Measurements from ENCODE around the gene GALC.
A peak's percentile ranks its signal among the peaks of the same experiment; 100 is the strongest.

Gene GALC

GRCh38 chr14:88007608-88008007 is 14.6 kb upstream of the GALC start:
- DNase-seq (ENCODE audit: low read depth in 3 of 3, low spot score in 1 of 3), result no peak

DNA sequence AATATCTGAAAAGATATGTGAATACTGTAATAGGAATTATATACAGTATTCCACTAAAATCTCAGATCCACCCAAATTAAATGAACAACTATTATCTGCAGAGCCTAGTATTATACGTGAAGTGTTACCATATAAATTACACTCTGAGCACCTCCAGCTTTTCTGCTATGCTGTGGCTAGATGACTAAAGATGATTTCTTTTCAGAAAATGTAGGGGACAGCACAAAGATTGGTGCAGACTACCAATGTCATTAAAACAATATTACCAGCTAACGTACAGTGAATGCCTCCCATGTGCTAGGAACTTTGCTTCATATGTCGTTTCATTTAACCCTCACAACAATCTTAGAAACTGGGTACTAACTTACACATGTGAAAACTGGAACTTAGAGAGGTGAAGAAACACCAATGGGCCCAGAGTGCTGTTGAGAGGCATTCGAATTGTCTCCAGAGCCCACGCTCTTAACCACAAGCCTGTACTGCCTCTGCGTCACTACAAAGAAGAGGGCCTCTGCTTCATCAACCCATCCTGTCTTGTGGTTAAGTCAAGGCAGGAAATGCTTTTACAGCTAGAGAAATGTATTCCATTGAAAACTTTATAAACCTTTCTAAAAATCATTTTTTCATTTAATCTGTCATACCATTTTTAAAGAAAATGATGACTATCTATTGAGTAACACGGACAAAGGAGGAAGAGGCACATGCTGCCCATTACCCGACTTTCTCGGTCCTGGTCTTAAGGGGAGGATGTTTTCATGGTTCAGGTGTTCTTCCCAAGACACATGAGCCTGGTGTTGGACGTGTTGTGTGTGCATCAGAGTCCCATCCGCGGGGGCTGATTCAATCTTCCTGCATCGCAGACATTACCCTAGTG is 13.2 kb upstream of the GALC start:
- DNase-seq (ENCODE audit: low read depth in 3 of 3, low spot score in 1 of 3), result peak; percentile 18 to 38 (median 28)

DNA sequence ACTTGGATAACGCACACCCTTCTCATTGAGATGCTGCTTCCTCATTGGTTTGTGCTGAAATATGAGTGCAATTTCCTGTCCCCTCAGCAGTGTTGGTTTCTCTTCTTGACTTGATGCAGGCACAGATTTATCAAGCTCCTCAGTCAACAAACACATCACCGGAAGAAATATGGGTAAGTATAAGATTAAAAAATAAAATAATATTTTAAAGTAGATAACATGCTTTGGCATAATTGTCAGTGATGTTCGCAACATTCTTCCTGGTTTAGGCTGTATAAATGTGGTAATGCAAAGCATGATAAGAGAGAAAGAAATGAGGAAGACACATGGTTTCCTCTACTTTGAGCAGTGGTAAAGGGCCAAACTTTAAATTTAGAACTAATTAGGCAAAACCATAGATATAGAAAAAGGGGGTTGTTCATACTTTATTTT is 12.1 kb upstream of the GALC start, which contains the start of gene GPR65:
Gene GPR65 (plus strand): TSS at position 86 of the 432 bp plus-strand sequence. CDS start 5,713 bp downstream, outside the sequence.
- DNase-seq (ENCODE audit: low read depth in 3 of 3, low spot score in 1 of 3), result no peak

- DNase-seq (ENCODE audit: low read depth in 3 of 3, low spot score in 1 of 3), result no peak
Measured at GRCh38 chr14:88004506-88005036, 11.6 kb upstream of the GALC start.

- no peak for DNase-seq (ENCODE audit: low read depth in 3 of 3, low spot score in 1 of 3)
Measured at GRCh38 chr14:88003425-88003824, 10.4 kb upstream of the GALC start.

DNA sequence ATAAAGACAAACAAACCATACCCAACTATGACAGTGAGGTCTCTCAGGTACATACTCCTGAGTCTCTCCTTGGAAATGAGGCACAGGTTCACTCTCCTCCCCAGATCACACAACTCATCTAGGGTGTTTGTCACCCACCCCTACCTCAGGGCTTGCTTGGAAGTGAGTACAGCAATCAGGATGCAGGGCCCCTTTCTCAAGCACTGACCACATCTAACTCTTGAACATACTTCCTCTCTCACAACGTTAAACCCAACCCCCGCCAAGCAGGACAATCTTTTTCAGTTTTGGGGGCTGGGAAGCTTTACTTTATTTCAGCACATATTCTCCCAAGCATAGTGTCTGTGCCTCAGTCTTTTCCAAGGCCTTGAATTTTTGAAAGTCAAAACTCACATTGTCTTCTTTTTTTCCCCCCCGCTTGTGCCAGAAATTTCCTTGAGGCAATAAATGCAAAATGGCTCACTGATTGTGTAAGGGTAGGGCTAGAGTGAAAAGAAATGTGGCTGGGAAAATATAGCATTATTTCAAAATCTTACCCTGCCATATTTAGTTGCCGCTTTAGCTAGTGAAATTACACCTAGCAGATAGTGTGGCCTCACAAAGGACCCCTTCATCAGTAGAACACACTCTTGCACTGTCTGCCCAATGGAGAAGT is 9.6 kb upstream of the GALC start:
- DNase-seq (ENCODE audit: low read depth in 3 of 3, low spot score in 1 of 3), result no peak

- DNase-seq (ENCODE audit: low read depth in 3 of 3, low spot score in 1 of 3), result no peak
Measured at GRCh38 chr14:87999277-87999676, 6.3 kb upstream of the GALC start.

- no peak for DNase-seq (ENCODE audit: low read depth in 3 of 3, low spot score in 1 of 3)
Measured at GRCh38 chr14:87998482-87998881, 5.5 kb upstream of the GALC start.

DNA sequence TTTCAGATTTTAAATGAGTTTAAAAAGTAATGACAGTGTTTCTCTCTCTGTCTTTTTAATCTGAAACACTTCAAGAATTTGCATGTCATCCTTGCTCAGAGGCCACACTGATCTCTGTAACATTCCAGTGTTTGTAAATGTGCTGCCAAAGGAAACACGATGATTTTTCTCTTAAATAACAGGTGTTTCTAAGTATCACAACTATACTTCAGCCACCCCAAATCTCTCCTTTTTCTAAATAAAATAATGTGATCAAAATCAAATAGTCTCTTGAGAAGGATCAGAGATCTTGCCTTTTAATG is 3.3 kb upstream of the GALC start:
- no peak for DNase-seq (ENCODE audit: low read depth in 3 of 3, low spot score in 1 of 3)

DNA sequence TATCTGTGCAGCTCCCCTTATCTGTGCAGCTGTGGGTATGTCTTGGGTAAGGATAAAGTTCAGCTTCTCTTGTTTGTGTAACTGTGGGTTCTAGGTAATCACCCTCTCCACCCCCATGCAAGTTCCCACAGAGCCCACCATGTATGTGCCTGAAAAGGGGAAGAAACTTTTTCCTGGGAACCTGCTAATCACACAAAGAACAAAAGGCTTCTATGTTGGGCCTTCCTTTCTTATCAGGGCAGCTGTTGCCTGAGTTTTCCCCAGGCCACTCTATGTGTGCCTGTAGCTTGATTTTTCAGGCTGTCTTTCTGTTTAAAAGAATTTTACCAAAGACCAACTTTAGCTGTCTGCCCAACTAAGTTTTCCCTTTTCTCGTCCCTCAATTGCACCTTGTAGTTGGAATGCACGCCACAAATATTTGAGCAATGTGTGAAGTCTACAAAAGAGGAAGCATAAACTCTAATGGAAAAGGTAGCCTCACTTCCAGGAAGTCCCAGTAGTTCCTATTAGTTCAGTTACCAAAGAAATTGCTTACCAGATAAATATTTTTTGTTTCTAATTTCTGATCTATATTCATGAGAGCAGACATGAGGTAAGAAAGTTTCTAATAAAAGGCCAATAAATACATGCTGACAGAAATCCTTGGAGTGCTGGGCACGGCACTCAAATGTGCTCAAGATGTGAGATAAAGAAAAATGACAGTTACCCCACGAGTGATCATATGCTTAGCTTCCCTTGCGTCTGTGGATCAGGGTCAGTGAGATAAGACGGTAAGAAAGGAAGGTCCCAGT is 2.7 kb upstream of the GALC start:
- DNase-seq (ENCODE audit: low read depth in 3 of 3, low spot score in 1 of 3), result no peak

GRCh38 chr14:87994974-87995373 is 2.0 kb upstream of the GALC start:
- no peak for DNase-seq (ENCODE audit: low read depth in 3 of 3, low spot score in 1 of 3)

DNA sequence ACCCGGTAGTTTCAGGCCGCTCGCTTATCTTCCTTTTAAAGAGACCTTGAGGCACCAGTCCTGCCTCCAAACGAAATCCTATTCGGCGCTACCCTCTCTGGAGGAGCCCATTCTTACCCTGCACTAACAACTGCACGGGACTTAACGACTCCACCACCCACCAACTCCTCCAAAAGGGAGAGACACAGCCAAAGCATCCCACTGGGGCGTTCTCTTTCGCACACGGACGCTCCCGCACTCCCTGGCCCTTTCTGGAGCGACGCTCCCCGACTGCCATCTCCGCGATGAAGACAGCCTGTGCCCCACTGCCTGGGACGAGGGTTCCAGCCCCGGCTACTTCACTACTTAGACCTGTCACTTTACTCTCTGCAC is 650 bp downstream of the GALC start:
- DNase-seq (ENCODE audit: low read depth in 3 of 3, low spot score in 1 of 3), result no peak

DNA sequence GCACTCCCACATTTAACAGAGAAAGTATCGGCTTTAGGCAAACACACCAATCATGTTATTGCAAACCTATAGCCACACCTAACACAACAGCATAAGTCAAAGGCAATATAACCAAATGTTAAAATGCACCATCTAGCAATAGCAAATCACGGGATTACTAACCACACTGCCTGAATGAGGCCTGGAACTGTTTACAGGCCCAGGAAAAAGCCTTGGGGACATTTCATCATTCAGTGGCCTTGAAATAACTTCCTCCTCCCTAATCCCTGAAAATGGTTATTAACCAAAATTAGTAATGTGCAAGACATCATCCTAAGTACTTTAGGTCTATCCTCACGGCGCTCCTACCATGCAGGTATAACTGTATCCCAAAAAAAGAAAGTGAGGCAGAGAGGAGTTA is 2.3 kb downstream of the GALC start:
- DNase-seq (ENCODE audit: low read depth in 3 of 3, low spot score in 1 of 3), result no peak

DNA sequence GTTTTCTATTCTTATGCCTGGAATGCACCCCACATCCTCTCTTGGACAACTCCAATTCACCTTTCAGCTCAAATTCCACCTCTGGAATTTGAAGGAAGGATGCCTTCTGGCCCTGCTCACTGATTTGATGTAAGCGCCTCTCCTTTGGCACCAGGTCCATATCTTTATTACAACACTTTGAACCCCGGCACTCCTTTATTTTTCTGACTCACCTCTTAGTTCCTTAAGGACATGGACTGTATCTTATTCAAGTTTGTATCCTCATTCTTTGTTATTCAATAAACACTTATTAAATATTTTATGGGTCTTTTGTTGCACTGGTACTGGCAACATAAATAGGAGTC is 3.1 kb downstream of the GALC start:
- DNase-seq (ENCODE audit: low read depth in 3 of 3, low spot score in 1 of 3), result no peak

DNA sequence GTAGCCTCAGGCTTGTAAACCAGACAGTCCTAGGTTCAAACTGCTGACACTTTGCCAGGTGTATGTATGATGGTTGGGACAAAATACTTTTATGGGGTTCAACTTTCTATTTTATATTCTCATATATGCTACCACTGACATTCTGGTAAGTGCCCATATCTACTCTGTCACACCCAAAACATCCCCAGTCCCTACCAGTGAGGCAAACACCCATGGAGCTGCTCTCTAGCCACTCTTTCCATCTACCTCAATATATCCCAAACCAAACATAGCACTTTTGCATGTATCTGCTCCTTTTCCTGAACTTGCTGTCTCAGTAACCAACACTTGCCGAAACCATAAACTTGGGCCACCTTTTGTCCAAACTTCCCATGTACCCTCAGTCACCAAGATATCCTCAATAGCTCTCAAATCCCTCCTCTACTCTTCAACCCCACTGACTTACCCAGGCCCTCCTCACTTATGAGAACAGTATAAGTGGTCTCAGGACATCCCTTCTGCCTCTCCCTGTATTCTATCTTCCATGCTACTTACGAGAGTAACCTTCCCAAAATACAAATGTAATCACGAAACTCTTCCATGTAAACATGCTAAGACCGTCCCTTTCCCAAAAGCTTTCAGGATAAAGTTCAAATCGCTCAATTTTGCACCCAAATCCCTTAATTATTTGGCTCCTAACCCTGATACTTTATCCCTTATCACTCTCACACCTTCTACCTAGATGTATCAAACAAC is 3.6 kb downstream of the GALC start:
- DNase-seq (ENCODE audit: low read depth in 3 of 3, low spot score in 1 of 3), result no peak

- DNase-seq (ENCODE audit: low read depth in 3 of 3, low spot score in 1 of 3), result no peak
Measured at GRCh38 chr14:87979689-87980088, 13.3 kb downstream of the GALC start.

DNA sequence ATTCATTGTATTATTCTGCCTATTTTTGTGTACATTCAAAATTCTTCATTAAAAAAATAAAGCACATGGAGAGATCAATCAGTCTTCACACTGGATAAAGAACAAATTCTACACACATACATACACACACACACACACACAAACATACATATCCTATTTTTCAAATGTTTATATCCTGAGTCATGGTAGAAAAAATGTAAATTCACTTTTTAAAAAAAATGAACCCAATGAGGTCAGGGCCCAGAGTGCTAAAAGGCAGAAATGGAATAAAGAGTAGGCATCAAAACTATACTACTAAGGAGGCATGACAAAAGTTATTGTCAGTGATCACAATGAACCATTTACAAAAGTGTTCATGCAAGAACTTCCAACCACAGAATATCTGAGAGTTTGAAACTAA is 17.3 kb downstream of the GALC start:
- no peak for DNase-seq (ENCODE audit: low read depth in 3 of 3, low spot score in 1 of 3)

DNA sequence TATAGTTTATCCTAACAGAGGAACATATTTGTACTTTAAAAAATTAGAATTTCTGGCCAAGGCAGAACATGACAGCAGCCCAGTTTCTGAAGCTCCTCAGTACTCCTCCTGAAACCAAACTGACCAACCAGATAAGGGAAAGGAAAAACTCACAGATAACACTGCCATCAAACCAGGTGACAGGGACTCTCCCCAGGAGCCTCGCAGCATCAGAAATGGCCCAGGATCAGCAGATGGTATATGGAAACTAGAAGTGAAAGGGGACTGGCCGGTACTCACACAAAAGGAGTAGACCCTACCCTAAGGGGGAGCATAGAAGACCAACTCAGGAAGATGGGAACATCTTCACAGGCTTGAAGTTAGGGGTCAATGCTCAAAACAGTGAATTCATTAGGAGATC is 22.0 kb downstream of the GALC start:
- no peak for DNase-seq (ENCODE audit: low read depth in 3 of 3, low spot score in 1 of 3)

DNA sequence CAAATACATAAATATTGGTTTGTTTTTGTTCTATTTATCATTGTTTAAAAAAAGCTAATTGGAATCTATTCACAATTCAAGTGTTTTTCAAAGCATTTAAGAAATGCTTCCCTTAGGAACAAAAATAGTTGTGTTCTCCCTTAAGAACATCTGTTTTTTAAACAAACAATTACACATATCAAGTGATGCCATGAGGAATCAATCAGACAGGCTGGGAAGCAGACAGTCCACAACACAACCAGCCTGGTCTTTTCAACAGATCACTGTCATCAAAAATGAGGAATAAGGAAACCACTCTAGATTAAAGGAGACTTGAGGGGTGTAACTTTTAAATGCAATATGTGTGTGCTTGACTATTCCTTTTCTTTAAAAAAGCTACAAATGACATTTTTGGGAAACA is 25.5 kb downstream of the GALC start:
- DNase-seq (ENCODE audit: low read depth in 3 of 3, low spot score in 1 of 3), result no peak

DNA sequence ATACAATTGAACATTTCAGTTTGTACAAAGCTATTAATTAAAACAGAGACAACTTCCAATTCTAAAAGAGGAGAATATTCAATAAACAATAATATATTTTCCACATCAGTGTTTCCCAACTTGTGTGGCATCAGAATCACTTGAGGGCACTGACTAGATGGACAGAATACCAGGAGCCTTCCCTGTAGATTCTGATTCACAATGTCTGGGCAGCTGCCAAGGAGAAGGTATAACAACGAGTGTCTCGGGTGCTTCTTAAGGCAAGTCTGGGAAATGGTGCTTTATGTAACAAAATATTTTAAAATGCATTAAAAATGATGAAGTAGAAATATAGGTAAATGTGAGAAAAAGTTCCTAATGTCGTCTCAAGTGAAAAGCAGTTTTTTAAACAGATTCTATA is 26.2 kb downstream of the GALC start:
- DNase-seq (ENCODE audit: low read depth in 3 of 3, low spot score in 1 of 3), result no peak

DNA sequence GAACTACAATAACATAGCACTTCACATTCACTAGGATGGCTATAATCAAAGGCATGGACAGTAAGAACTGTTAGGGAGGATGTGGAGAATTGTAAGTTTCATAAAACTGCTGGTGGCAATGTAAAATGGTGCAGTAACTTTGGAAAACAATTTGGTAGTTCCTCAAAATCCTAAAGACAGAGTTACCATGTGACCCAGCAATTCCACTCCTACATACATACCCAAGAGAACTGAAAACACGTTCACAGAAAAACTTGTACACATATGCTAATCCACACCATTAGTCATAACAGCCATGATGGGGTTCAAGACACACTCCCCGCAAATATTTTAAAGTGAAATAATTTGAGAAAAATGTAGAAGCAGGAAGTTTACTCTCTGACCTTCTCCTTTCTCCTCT is 31.7 kb downstream of the GALC start:
- no peak for DNase-seq (ENCODE audit: low read depth in 3 of 3, low spot score in 1 of 3)

All from stimulated activated CD4-positive, alpha-beta T cell treated with anti-CD3 and anti-CD28 coated beads, TNF-alpha, amount 100 ng/mL, for 1 hour (primary cell).